ENCODE results near the gene ABCC1. TPM values are rescaled to one million over a fixed set of nuclear protein-coding genes. Genes with fewer than 3 reads are reported as not detected.

The ABCC1 gene
- total RNA-seq, 1 experiment from 2014 or later, result 56.4 TPM

- Mint-ChIP-seq H3K9me3 (no peaks in the 10 kb centered on the region), H3K27ac (peak overlapping the region in 1 of 3 experiments; percentile 37; a peak in 2 of 7 replicates), H3K27me3 (ENCODE audit: low read depth) (no peaks in the 10 kb centered on the region), H3K4me3 (no peak overlapping the region), H3K4me1 (peaks cover 43 to 45% of the 10 kb centered on the region in 2 experiments), H3K36me3 (ENCODE audit: insufficient read depth in 1 of 3, low read depth in 3 of 3) (peaks cover 2 to 17% (median 10%) of the 10 kb centered on the region in 3 experiments)
- no peak overlapping the region for H2AFZ ChIP-seq (ENCODE audit: low read length)
- no peak overlapping the region for H2BK120ac ChIP-seq (ENCODE audit: low read depth, low read length, poor library complexity, severe bottlenecking)
- no peak overlapping the region for H2BK15ac ChIP-seq (ENCODE audit: low read depth, low read length)
- no peak overlapping the region for H3K14ac ChIP-seq (ENCODE audit: insufficient read depth, low read length)
- H3K4me1 ChIP-seq (ENCODE audit: insufficient read depth, low read length), result peaks cover 7% of the 10 kb centered on the region; the same call in 1 of the 2 replicates
- H4K91ac ChIP-seq (ENCODE audit: insufficient read length, low read depth, low read length), result no peak overlapping the region
- H3K79me2 ChIP-seq (ENCODE audit: insufficient read depth, low read length), result peaks cover 16% of the 10 kb centered on the region; the same call in 1 of the 2 replicates
- no peak overlapping the region for H3T11ph ChIP-seq (ENCODE audit: low read length)
- H3K23ac ChIP-seq (ENCODE audit: insufficient read length, low read depth, low read length), result no peak overlapping the region
- H3K56ac ChIP-seq (ENCODE audit: insufficient read length, low read depth, low read length), result no peak overlapping the region
- no peak overlapping the region for H4K8ac ChIP-seq (replicated peaks; ENCODE audit: insufficient read length, low read depth, low read length)
- H2BK12ac ChIP-seq (ENCODE audit: insufficient read length, low read depth, low read length), result no peak overlapping the region
- no peak overlapping the region for H2BK5ac ChIP-seq (ENCODE audit: insufficient read length, low read length)
- DNase-seq, result no peak
- H2BK20ac ChIP-seq (ENCODE audit: low read depth, low read length, poor library complexity, severe bottlenecking), result no peak overlapping the region
- H4K5ac ChIP-seq (ENCODE audit: insufficient read length, low read depth, low read length), result no peak overlapping the region
- H3K4ac ChIP-seq (ENCODE audit: low read depth, low read length), result no peak overlapping the region
- no peak overlapping the region for H2AK5ac ChIP-seq (ENCODE audit: insufficient read length, low read length)
- no peak overlapping the region for H3K18ac ChIP-seq (ENCODE audit: insufficient read length, low read depth, low read length)
- no CpG with 5 or more reads among the region's 4 CpGs for WGBS (ENCODE audit: extremely low coverage, insufficient read length, low lambda C conversion rate)
- H4K20me1 ChIP-seq (ENCODE audit: control insufficient read depth, insufficient read depth, insufficient read length), result peaks cover 2% of the 10 kb centered on the region
- no peak for TF ChIP-seq CTCF (conservative IDR thresholded peaks at IDR 0.05)
- peaks cover 2% of the 10 kb centered on the region for H3K23me2 ChIP-seq (ENCODE audit: insufficient read length, low read depth, low read length, poor library complexity, severe bottlenecking)
- H3K4me2 ChIP-seq (ENCODE audit: insufficient read depth, insufficient read length, low read length), result no peak overlapping the region
- H3K27ac ChIP-seq (ENCODE audit: insufficient read length, low read depth, low read length), result no peak overlapping the region
- H3K27me3 ChIP-seq (ENCODE audit: insufficient read depth, low read length), result no peaks in the 10 kb centered on the region
- no peaks in the 10 kb centered on the region for H3K9me3 ChIP-seq (ENCODE audit: control insufficient read depth, low read depth, low read length)
- no peak overlapping the region for H3K9ac ChIP-seq (ENCODE audit: extremely low read depth, insufficient read length, low read length)
- H3K79me1 ChIP-seq (ENCODE audit: insufficient read depth, low read depth, low read length, poor library complexity, severe bottlenecking), result peaks cover 5% of the 10 kb centered on the region
These were observed 43.7 kb downstream of the ABCC1 start for GRCh38 chr16:15993128-15993527.
